Loucy (cell line): ENCODE data around the gene EXOSC10.
"Not testable (repeated sequence)": the region's sequence is repeated elsewhere in the genome, so short reads cannot be mapped to it uniquely, and the experiment has no call there.

ENCODE experiments used
- H2AFZ ChIP-seq: fragments of 200-600 bp; sonication (generic); 2 replicates; pipeline ENCODE4 v1.6.0; 2016; ENCODE audit warnings: antibody characterized with exemption, mild to moderate bottlenecking, low read length, moderate library complexity
- H3F3A ChIP-seq: fragments of 200-600 bp; 2 replicates; pipeline ENCODE4 v1.6.0; 2016; ENCODE audit warnings: antibody characterized with exemption, low read depth, mild to moderate bottlenecking
- H3K27me3 ChIP-seq: fragments of 200-600 bp; sonication (generic); 2 replicates; pipeline ENCODE4 v1.6.1; 2014; ENCODE audit warnings: low read length, mild to moderate bottlenecking; ENCODE audit not compliant: insufficient read depth, poor library complexity, severe bottlenecking
- H3K36me3 ChIP-seq: fragments of 200-600 bp; sonication (generic); 2 replicates; pipeline ENCODE4 v1.6.1; 2016; ENCODE audit warnings: low read length; ENCODE audit not compliant: insufficient read depth
- H3K4me1 ChIP-seq: fragments of 200-600 bp; sonication (generic); 2 replicates; pipeline ENCODE4 v1.5.1; 2014; ENCODE audit warnings: low read length, mild to moderate bottlenecking; ENCODE audit not compliant: insufficient read depth, poor library complexity, severe bottlenecking
- H3K4me2 ChIP-seq: fragments of 200-600 bp; sonication (generic); 2 replicates; pipeline ENCODE4 v1.6.0; 2014; ENCODE audit warnings: antibody characterized with exemption, low read length, low read depth, mild to moderate bottlenecking; ENCODE audit not compliant: poor library complexity, severe bottlenecking
- H3K4me3 ChIP-seq: fragments of 200-600 bp; sonication (generic); 2 replicates; pipeline ENCODE4 v1.5.1; 2014; ENCODE audit warnings: low read length, mild to moderate bottlenecking, mixed read lengths; ENCODE audit not compliant: poor library complexity, severe bottlenecking
- H3K79me2 ChIP-seq: fragments of 200-600 bp; sonication (generic); 2 replicates; pipeline ENCODE4 v1.6.1; 2014; ENCODE audit warnings: low read length; ENCODE audit not compliant: insufficient read depth
- H3K9ac ChIP-seq: fragments of 200-600 bp; sonication (generic); 2 replicates; pipeline ENCODE4 v1.6.0; 2014; ENCODE audit warnings: mild to moderate bottlenecking, low read depth, low read length, moderate library complexity; ENCODE audit not compliant: poor library complexity, severe bottlenecking
- H3K9me2 ChIP-seq: fragments of 200-600 bp; sonication (generic); replicated peaks from 2 replicates; pipeline ENCODE4 v1.6.1; 2016; ENCODE audit warnings: low read depth, low read length, mixed read lengths
- H3K9me3 ChIP-seq: fragments of 200-600 bp; sonication (generic); 2 replicates; pipeline ENCODE4 v1.6.1; 2014; ENCODE audit warnings: mild to moderate bottlenecking, antibody characterized with exemption, low read length, low read depth; ENCODE audit not compliant: insufficient read depth
- H4K20me1 ChIP-seq: fragments of 200-600 bp; sonication (generic); 2 replicates; pipeline ENCODE4 v1.6.0; 2014; ENCODE audit warnings: antibody characterized with exemption, low read length, mild to moderate bottlenecking; ENCODE audit not compliant: insufficient read depth, poor library complexity, severe bottlenecking
- CTCF ChIP-seq: fragments of 200-600 bp; sonication (generic); conservative IDR thresholded peaks from 2 replicates; pipeline ENCODE4 v1.5.1; 2014; ENCODE audit warnings: mild to moderate bottlenecking, antibody characterized with exemption, low read length
- EZH2phosphoT487 ChIP-seq: fragments of 200-600 bp; IDR thresholded peaks from 2 replicates; pipeline ENCODE4 v1.6.1; 2018; ENCODE audit warnings: antibody characterized with exemption, mild to moderate bottlenecking, moderate library complexity, borderline replicate concordance

EXOSC10 gene

GRCh38 chr1:11042065-11042464, 57.6 kb downstream of the EXOSC10 start:
- Histone ChIP-seq H3K36me3 (no peaks in the 10 kb centered on the region), H3K4me2 (no peak overlapping the region), H3K79me2 (no peaks in the 10 kb centered on the region), H3K27me3 (no peaks in the 10 kb centered on the region), H3K9me2 (no peaks in the 10 kb centered on the region), H3K9ac (no peak overlapping the region), H3K9me3 (no peaks in the 10 kb centered on the region), H3F3A (no peaks in the 10 kb centered on the region), H3K4me3 (no peak overlapping the region), H3K4me1 (peaks cover 3% of the 10 kb centered on the region), H2AFZ (no peak overlapping the region), H4K20me1 (no peaks in the 10 kb centered on the region)
- TF ChIP-seq CTCF: no peak
- no peak for TF ChIP-seq EZH2phosphoT487

- H3K4me1 ChIP-seq: peaks cover 3% of the 10 kb centered on the region
- H2AFZ ChIP-seq: no peak overlapping the region
- no peak overlapping the region for H3K9ac ChIP-seq
- no peaks in the 10 kb centered on the region for H3K79me2 ChIP-seq
- no peak overlapping the region for H3K4me2 ChIP-seq
- H4K20me1 ChIP-seq: no peaks in the 10 kb centered on the region
- H3K9me2 ChIP-seq: no peaks in the 10 kb centered on the region
- H3K36me3 ChIP-seq: no peaks in the 10 kb centered on the region
- H3F3A ChIP-seq: no peaks in the 10 kb centered on the region
- H3K9me3 ChIP-seq: no peaks in the 10 kb centered on the region
- TF ChIP-seq EZH2phosphoT487 (no peak), CTCF (no peak)
- H3K27me3 ChIP-seq: no peaks in the 10 kb centered on the region
- H3K4me3 ChIP-seq: no peak overlapping the region
Observed at GRCh38 chr1:11041048-11041447, 58.6 kb downstream of the EXOSC10 start.

- not testable (repeated sequence) for H3K4me1 ChIP-seq, H3K4me2 ChIP-seq, H3K79me2 ChIP-seq, H3K27me3 ChIP-seq, H2AFZ ChIP-seq, H3K9ac ChIP-seq, H4K20me1 ChIP-seq, H3K9me3 ChIP-seq, H3K4me3 ChIP-seq, H3K9me2 ChIP-seq, H3K36me3 ChIP-seq, H3F3A ChIP-seq
Observed at GRCh38 chr1:11040105-11040429, 59.6 kb downstream of the EXOSC10 start.

GRCh38 chr1:11039351-11040104, 60.1 kb downstream of the EXOSC10 start:
- TF ChIP-seq EZH2phosphoT487: no peak
- no peak for TF ChIP-seq CTCF
- no peaks in the 10 kb centered on the region for H3F3A ChIP-seq
- no peaks in the 10 kb centered on the region for H4K20me1 ChIP-seq
- no peaks in the 10 kb centered on the region for H3K9me3 ChIP-seq
- H3K79me2 ChIP-seq: no peaks in the 10 kb centered on the region
- H3K36me3 ChIP-seq: no peaks in the 10 kb centered on the region
- H3K4me3 ChIP-seq: no peak overlapping the region
- no peak overlapping the region for H3K4me2 ChIP-seq
- H3K4me1 ChIP-seq: peaks cover 3% of the 10 kb centered on the region
- no peak overlapping the region for H2AFZ ChIP-seq
- H3K9ac ChIP-seq: no peak overlapping the region
- no peaks in the 10 kb centered on the region for H3K9me2 ChIP-seq
- H3K27me3 ChIP-seq: no peaks in the 10 kb centered on the region
